ENCODE measurements around the gene ANKRD55.

GRCh38 chr5:56066931-56067450, 166.1 kb downstream of the ANKRD55 start:
- TF ChIP-seq EZH2 (IDR thresholded peaks at IDR 0.05) (no peak), FOXP2 (optimal IDR thresholded peaks at IDR 0.05; ENCODE audit: control extremely low read depth, extremely low read length, insufficient read depth) (no peak)

All from SK-N-MC (cell line).